Measurements from ENCODE around the gene RAB5B.

RAB5B gene

GRCh38 chr12:55974308-55974730 lies 441 bp downstream of the RAB5B start:
- Histone ChIP-seq H3K27ac (ENCODE audit: extremely low read depth, low read depth, low read length) (peak overlapping the region; percentile 83), H3K4me3 (ENCODE audit: low read depth, low read length) (peak overlapping the region; percentile 87), H3K9me3 (ENCODE audit: control insufficient read depth, insufficient read depth, low read depth, low read length) (no peaks in the 10 kb centered on the region), H3K4me1 (ENCODE audit: control insufficient read depth, insufficient read depth, low read length) (peaks cover 4% of the 10 kb centered on the region; the same call in 1 of the 2 replicates), H3K36me3 (ENCODE audit: control insufficient read depth in 2 of 2, insufficient read depth in 1 of 2, low read length in 2 of 2) (peaks cover 11 to 63% of the 10 kb centered on the region in 2 experiments; a peak in 2 of 3 replicates)
- ChIA-PET CTCF (interaction anchor here (0.5 to 3.0 kb wide), 13 partner anchors 17 to 601 kb away, joined by 3 to 30 read pairs (median 5); partner anchors contain the start of gene SUOX), POLR2A (interaction anchor here (0.7 to 2.6 kb wide), 33 partner anchors 11 to 751 kb away, joined by 3 to 66 read pairs (median 8); partner anchors contain the start of genes CD63, DNAJC14, NACA and ORMDL2)
- TF ChIP-seq PATZ1 (tag by site-specific recombination; IDR thresholded peaks at IDR 0.05) (peak; percentile 69; the same call in 1 of the 2 replicates), RBAK (tag by site-specific recombination; IDR thresholded peaks at IDR 0.05) (no peak), ZNF394 (tag by site-specific recombination; IDR thresholded peaks at IDR 0.05; ENCODE audit: borderline replicate concordance) (peak; percentile 93), ZNF404 (tag by site-specific recombination; IDR thresholded peaks at IDR 0.05) (no peak), ZNF677 (tag by site-specific recombination; IDR thresholded peaks at IDR 0.05) (no peak), TRIM28 (IDR thresholded peaks at IDR 0.05; ENCODE audit: borderline replicate concordance, low read length) (no peak), ZNF600 (tag by site-specific recombination; IDR thresholded peaks at IDR 0.05) (peak; percentile 73; the same call in 1 of the 2 replicates), ZNF157 (tag by site-specific recombination; IDR thresholded peaks at IDR 0.05) (no peak), ZNF629 (tag by site-specific recombination; IDR thresholded peaks at IDR 0.05) (no peak), ZNF571 (tag by site-specific recombination; IDR thresholded peaks at IDR 0.05) (no peak), ZNF610 (tag by site-specific recombination; IDR thresholded peaks at IDR 0.05; ENCODE audit: borderline replicate concordance) (no peak), KLF7 (tag by site-specific recombination; IDR thresholded peaks at IDR 0.05; ENCODE audit: borderline replicate concordance) (no peak), ZNF23 (tag by site-specific recombination; IDR thresholded peaks at IDR 0.05; ENCODE audit: borderline replicate concordance) (no peak), ZNF174 (tag by site-specific recombination; IDR thresholded peaks at IDR 0.05) (no peak), SCRT2 (tag by site-specific recombination; IDR thresholded peaks at IDR 0.05) (no peak), MYNN (tag by site-specific recombination; IDR thresholded peaks at IDR 0.05; ENCODE audit: borderline replicate concordance) (no peak), HOXA7 (CRISPR knock-in tag; IDR thresholded peaks at IDR 0.05; ENCODE audit: borderline replicate concordance) (no peak), ZFP3 (tag by site-specific recombination; IDR thresholded peaks at IDR 0.05; ENCODE audit: low read depth) (no peak), ZSCAN16 (tag by site-specific recombination; IDR thresholded peaks at IDR 0.05) (no peak), HOXC10 (CRISPR knock-in tag; IDR thresholded peaks at IDR 0.05) (no peak), ZNF658 (tag by site-specific recombination; IDR thresholded peaks at IDR 0.05) (no peak), ZNF169 (tag by site-specific recombination; IDR thresholded peaks at IDR 0.05) (no peak), ZNF514 (tag by site-specific recombination; IDR thresholded peaks at IDR 0.05) (no peak), OSR2 (tag by site-specific recombination; IDR thresholded peaks at IDR 0.05) (no peak), KLF17 (tag by site-specific recombination; IDR thresholded peaks at IDR 0.05) (no peak; the same call in 1 of the 2 replicates), ZNF521 (tag by site-specific recombination; IDR thresholded peaks at IDR 0.05) (no peak), ZNF335 (tag by site-specific recombination; conservative IDR thresholded peaks at IDR 0.05) (peak; percentile 54; the same call in 1 of the 2 replicates), ZNF623 (tag by site-specific recombination; IDR thresholded peaks at IDR 0.05) (no peak), WT1 (tag by site-specific recombination; IDR thresholded peaks at IDR 0.05) (no peak; the same call in 1 of the 2 replicates), SP3 (tag by site-specific recombination; IDR thresholded peaks at IDR 0.05) (no peak), ZNF362 (tag by site-specific recombination; IDR thresholded peaks at IDR 0.05) (no peak), ZNF184 (tag by site-specific recombination; IDR thresholded peaks at IDR 0.05) (no peak), ZNF266 (tag by site-specific recombination; IDR thresholded peaks at IDR 0.05; ENCODE audit: low read depth) (no peak), ZNF37A (tag by site-specific recombination; IDR thresholded peaks at IDR 0.05) (no peak), OVOL3 (tag by site-specific recombination; IDR thresholded peaks at IDR 0.05) (no peak), KLF9 (tag by site-specific recombination; IDR thresholded peaks at IDR 0.05; ENCODE audit: low read depth) (no peak; the same call in 1 of the 2 replicates), ZNF132 (tag by site-specific recombination; IDR thresholded peaks at IDR 0.05; ENCODE audit: borderline replicate concordance) (no peak), ZNF561 (tag by site-specific recombination; IDR thresholded peaks at IDR 0.05; ENCODE audit: borderline replicate concordance) (no peak), ZNF707 (tag by site-specific recombination; IDR thresholded peaks at IDR 0.05) (no peak)
